SK-N-SH (cell line): ENCODE data around the gene CFAP251. TPM values are rescaled to one million over a fixed set of nuclear protein-coding genes. Genes with fewer than 3 reads are reported as not detected.
A peak's percentile ranks its signal among the peaks of the same experiment; 100 is the strongest.

ENCODE experiments used
- CTCF ChIA-PET: fragments of 300-600, 350-600 bp; formaldehyde crosslinking; extraction: SDS; loops from one replicate; lab custom pipeline; 2021; lab: Yijun Ruan, JAX
- POLR2A ChIA-PET: fragments of 350-600 bp; sonication (Branson Sonifier 250); formaldehyde crosslinking; extraction: SDS; loops from one replicate; lab custom pipeline; 2020; ENCODE audit warnings: antibody characterized with exemption, inconsistent platforms; lab: Yijun Ruan, JAX
- DNase-seq: peaks from one replicate; pipeline ENCODE4 v3.0.0; 2012
- H2AFZ ChIP-seq: fragments of 200-600 bp; sonication (generic); 2 replicates; pipeline ENCODE4 v1.8.1; 2016; ENCODE audit warnings: antibody characterized with exemption, mild to moderate bottlenecking, low read depth
- H3F3A ChIP-seq: fragments of 200-600 bp; sonication (generic); replicated peaks from 2 replicates; pipeline ENCODE3; 2016; ENCODE audit warnings: antibody characterized with exemption, mild to moderate bottlenecking; ENCODE audit not compliant: insufficient read depth
- H3K27ac ChIP-seq, 2 experiments: fragments of 200-500 bp in 1 of 2; fragments of 200-600 bp in 1 of 2; sonication (Bioruptor generic) in 1 of 2; sonication (generic), shearing (Covaris generic) in 1 of 2; 2 replicates each; pipeline versions ENCODE4 v1.5.1 to v1.6.1; 2014 to 2016; ENCODE audit warnings: low read depth in 2 of 2, inconsistent platforms in 1 of 2, low read length in 1 of 2, mild to moderate bottlenecking in 1 of 2, mixed read lengths in 1 of 2
- H3K27me3 ChIP-seq: fragments of 200-600 bp; sonication (generic), shearing (Covaris generic); 2 replicates; pipeline ENCODE4 v1.6.1; 2016; ENCODE audit warnings: mixed run types; ENCODE audit not compliant: insufficient read depth
- H3K36me3 ChIP-seq, 2 experiments: fragments of 200-500 bp in 1 of 2; fragments of 200-600 bp in 1 of 2; sonication (Bioruptor generic) in 1 of 2; sonication (generic) in 1 of 2; replicated peaks in 1 of 2; 2 replicates each; pipeline versions ENCODE3 to v1.5.1; 2014 to 2016; ENCODE audit warnings: low read length in 1 of 2, mild to moderate bottlenecking in 1 of 2; ENCODE audit not compliant: insufficient read depth in 2 of 2, control insufficient read depth in 1 of 2
- H3K4me1 ChIP-seq, 2 experiments: fragments of 200-500 bp in 1 of 2; fragments of 200-600 bp in 1 of 2; sonication (Bioruptor generic) in 1 of 2; sonication (generic), shearing (Covaris generic) in 1 of 2; 2 replicates each; pipeline versions ENCODE4 v1.5.1 to v1.6.1; 2014 to 2016; ENCODE audit warnings: low read depth in 1 of 2, low read length in 1 of 2, mixed run types in 1 of 2; ENCODE audit not compliant: insufficient read depth in 2 of 2, control insufficient read depth in 1 of 2
- H3K4me2 ChIP-seq: fragments of 200-600 bp; sonication (generic), shearing (Covaris generic); 2 replicates; pipeline ENCODE4 v1.6.1; 2017; ENCODE audit warnings: mixed run types
- H3K4me3 ChIP-seq, 2 experiments: fragments of 200-500 bp in 1 of 2; fragments of 200-600 bp in 1 of 2; sonication (Bioruptor generic) in 1 of 2; sonication (generic), shearing (Covaris generic) in 1 of 2; 2 replicates each; pipeline versions ENCODE4 v1.5.1 to v1.8.1; 2014 to 2016; ENCODE audit warnings: low read depth in 2 of 2, inconsistent platforms in 1 of 2, low read length in 1 of 2, mild to moderate bottlenecking in 1 of 2, mixed read lengths in 1 of 2, moderate library complexity in 1 of 2
- H3K79me2 ChIP-seq: fragments of 200-600 bp; sonication (generic); 2 replicates; pipeline ENCODE4 v1.8.1; 2017; ENCODE audit warnings: mild to moderate bottlenecking; ENCODE audit not compliant: insufficient read depth
- H3K9ac ChIP-seq: fragments of 200-600 bp; sonication (generic); 2 replicates; pipeline ENCODE4 v1.6.1; 2017; ENCODE audit warnings: mixed run types
- H3K9me2 ChIP-seq: fragments of 200-600 bp; sonication (generic); 2 replicates; pipeline ENCODE4 v1.6.1; 2017; ENCODE audit warnings: mixed run types
- H3K9me3 ChIP-seq: fragments of 200-600 bp; sonication (generic); 2 replicates; pipeline ENCODE4 v1.6.1; 2017; ENCODE audit warnings: mixed run types, mild to moderate bottlenecking, moderate library complexity
- H4K20me1 ChIP-seq: fragments of 200-600 bp; sonication (generic); 2 replicates; pipeline ENCODE4 v1.6.1; 2017; ENCODE audit warnings: mild to moderate bottlenecking, mixed run types; ENCODE audit not compliant: insufficient read depth
- CHD2 ChIP-seq: fragments of 150-350 bp; IDR thresholded peaks from 2 replicates; pipeline ENCODE4 v1.6.1; 2018; ENCODE audit warnings: low read length; ENCODE audit not compliant: partially characterized antibody
- ELF1 ChIP-seq: IDR thresholded peaks from 2 replicates; pipeline ENCODE4 v1.4.0; 2012
- EP300 ChIP-seq, 2 experiments: IDR thresholded peaks; 2 replicates each; pipeline versions ENCODE4 v1.4.0 to v1.6.1; 2012; ENCODE audit warnings: borderline replicate concordance in 1 of 2, low read depth in 1 of 2, low read length in 1 of 2
- FOSL2 ChIP-seq: IDR thresholded peaks from 2 replicates; pipeline ENCODE4 v1.4.0; 2012; ENCODE audit warnings: low read depth, mild to moderate bottlenecking, moderate library complexity, borderline replicate concordance
- FOXJ3 ChIP-seq: sonication (generic); formaldehyde crosslinking; IDR thresholded peaks from 2 replicates; pipeline ENCODE4 v1.5.1; 2020; ENCODE audit warnings: mild to moderate bottlenecking, missing genetic modification reagents
- FOXM1 ChIP-seq: IDR thresholded peaks from 2 replicates; pipeline ENCODE4 v1.4.0; 2012; ENCODE audit warnings: low read depth, mild to moderate bottlenecking
- GABPA ChIP-seq: IDR thresholded peaks from 2 replicates; pipeline ENCODE4 v1.4.0; 2012; ENCODE audit warnings: low read depth, mild to moderate bottlenecking
- GATA2 ChIP-seq: sonication (generic); formaldehyde crosslinking; IDR thresholded peaks from 2 replicates; pipeline ENCODE4 v1.5.0; 2020; ENCODE audit warnings: mild to moderate bottlenecking, missing genetic modification reagents
- IRF3 ChIP-seq: fragments of 150-350 bp; IDR thresholded peaks from 2 replicates; pipeline ENCODE4 v1.6.1; 2016; ENCODE audit warnings: mild to moderate bottlenecking, low read depth, low read length
- JUND ChIP-seq: IDR thresholded peaks from 2 replicates; pipeline ENCODE4 v1.4.0; 2012
- MEF2A ChIP-seq: IDR thresholded peaks from 2 replicates; pipeline ENCODE4 v1.4.0; 2012; ENCODE audit warnings: low read depth, borderline replicate concordance
- NFIC ChIP-seq: IDR thresholded peaks from 2 replicates; pipeline ENCODE4 v1.4.0; 2012; ENCODE audit warnings: borderline replicate concordance
- POLR2AphosphoS5 ChIP-seq: IDR thresholded peaks from 2 replicates; pipeline ENCODE4 v1.6.1; 2012; ENCODE audit warnings: low read depth, low read length
- RAD21 ChIP-seq: IDR thresholded peaks from 2 replicates; pipeline ENCODE4 v1.6.1; 2012; ENCODE audit warnings: mild to moderate bottlenecking, low read length
- RCOR1 ChIP-seq: fragments of 150-350 bp; IDR thresholded peaks from 2 replicates; pipeline ENCODE4 v1.6.1; 2017; ENCODE audit warnings: antibody characterized with exemption, low read length
- RFX5 ChIP-seq: IDR thresholded peaks from 2 replicates; pipeline ENCODE4 v1.6.1; 2012; ENCODE audit warnings: mild to moderate bottlenecking, improper control_type of control experiment, low read length
- RXRA ChIP-seq: IDR thresholded peaks from 2 replicates; pipeline ENCODE4 v1.4.0; 2012; ENCODE audit warnings: low read depth, mild to moderate bottlenecking, borderline replicate concordance
- SMC3 ChIP-seq: IDR thresholded peaks from 2 replicates; pipeline ENCODE4 v1.6.1; 2012; ENCODE audit warnings: low read depth, low read length, improper control_type of control experiment
- TAF1 ChIP-seq: IDR thresholded peaks from 2 replicates; pipeline ENCODE4 v1.6.1; 2012; ENCODE audit warnings: low read depth, mild to moderate bottlenecking, low read length, moderate library complexity, borderline replicate concordance
- TEAD4 ChIP-seq: IDR thresholded peaks from 2 replicates; pipeline ENCODE4 v1.4.0; 2012; ENCODE audit warnings: mild to moderate bottlenecking, borderline replicate concordance; ENCODE audit not compliant: insufficient read depth
- USF1 ChIP-seq: IDR thresholded peaks from 2 replicates; pipeline ENCODE4 v1.4.0; 2012; ENCODE audit warnings: low read depth, borderline replicate concordance
- USF2 ChIP-seq: fragments of 150-350 bp; IDR thresholded peaks from 2 replicates; pipeline ENCODE4 v1.6.1; 2017; ENCODE audit warnings: antibody characterized with exemption, low read length, low read depth, borderline replicate concordance
- WGBS: methylation state at CpG from one replicate; pipeline ENCODE4 v1.1.6; 2017; ENCODE audit warnings: low lambda C conversion rate; 5-methylcytosine and 5-hydroxymethylcytosine counted together
- polyA plus RNA-seq, 3 experiments: library from polyadenylated mRNA; depleted of rRNA; stranded (reverse); fragments of >200 nt; gene quantifications; 2 replicates each; pipeline ENCODE4 v1.2.3, GENCODE V29; 2012

The CFAP251 gene
- polyA plus RNA-seq, 1 of the 3 experiments (the other 2 are of a cell fraction), result 5.7 TPM

GRCh38 chr12:121963341-121964018, 45.1 kb downstream of the CFAP251 start:
- peak overlapping the region in 1 of 2 experiments; percentile 92; a peak in 2 of 4 replicates for H3K27ac ChIP-seq
- no peak for TF ChIP-seq RXRA
- no peak for TF ChIP-seq TEAD4
- no peak for TF ChIP-seq FOXJ3
- TF ChIP-seq EP300 (IDR thresholded peaks at IDR 0.05; ENCODE audit: borderline replicate concordance in 1 of 2, low read depth in 1 of 2, low read length in 1 of 2), result no peak
- no peak for TF ChIP-seq FOXM1
- TF ChIP-seq FOSL2, result no peak
- no peak for TF ChIP-seq CHD2
- no peak for TF ChIP-seq JUND
- no peak for TF ChIP-seq SMC3
- TF ChIP-seq, all 33 proteins: peak for 0
- H3K27me3 ChIP-seq, result no peaks in the 10 kb centered on the region
- ChIA-PET POLR2A (no interaction called here), CTCF (interaction anchor here (1.1 to 2.1 kb wide), 2 partner anchors 21 to 169 kb away, joined by 3 to 6 read pairs; partner anchors contain the start of gene RHOF)
- H3K9ac ChIP-seq, result peak overlapping the region; percentile 39; the same call in 1 of the 2 replicates
- no peaks in the 10 kb centered on the region for H3K9me2 ChIP-seq
- peaks cover 2 to 19% of the 10 kb centered on the region in 2 experiments; a peak in 3 of 4 replicates for H3K4me1 ChIP-seq
- peaks cover 0 to 8% of the 10 kb centered on the region in 2 experiments for H3K36me3 ChIP-seq
- WGBS, result 91% methylated on average over 14 of the region's 15 CpGs
- no peak overlapping the region for H3K4me3 ChIP-seq
- H4K20me1 ChIP-seq, result no peaks in the 10 kb centered on the region
- H3K4me2 ChIP-seq, result peak overlapping the region; percentile 59
- no peaks in the 10 kb centered on the region for H3K9me3 ChIP-seq
- DNase-seq, result no peak
- peaks cover 31% of the 10 kb centered on the region for H3F3A ChIP-seq
- H2AFZ ChIP-seq, result no peak overlapping the region
- H3K79me2 ChIP-seq, result no peaks in the 10 kb centered on the region

GRCh38 chr12:121964813-121965643, 46.6 kb downstream of the CFAP251 start:
- no peaks in the 10 kb centered on the region for H3K9me2 ChIP-seq
- no peaks in the 10 kb centered on the region for H3K27me3 ChIP-seq
- H3K4me2 ChIP-seq, result peak overlapping the region; percentile 59; the same call in 1 of the 2 replicates
- ChIA-PET POLR2A (no interaction called here), CTCF (interaction anchor here (2.1 kb wide), 1 partner anchor 171 kb away, joined by 6 read pairs; the partner anchor contains the start of gene RHOF)
- peak; percentile 51 for DNase-seq
- H2AFZ ChIP-seq, result no peak overlapping the region
- H4K20me1 ChIP-seq, result no peaks in the 10 kb centered on the region
- H3K9ac ChIP-seq, result peak overlapping the region; percentile 39; the same call in 1 of the 2 replicates
- 21% methylated on average over 9 of the region's 9 CpGs for WGBS
- no peaks in the 10 kb centered on the region for H3K79me2 ChIP-seq
- H3K36me3 ChIP-seq, result peaks cover 0 to 12% of the 10 kb centered on the region in 2 experiments
- peaks cover 31% of the 10 kb centered on the region for H3F3A ChIP-seq
- H3K4me1 ChIP-seq, result peaks cover 2 to 15% of the 10 kb centered on the region in 2 experiments; a peak in 3 of 4 replicates
- no peak overlapping the region for H3K4me3 ChIP-seq
- H3K9me3 ChIP-seq, result no peaks in the 10 kb centered on the region
- H3K27ac ChIP-seq, result peak overlapping the region in 1 of 2 experiments; percentile 92; a peak in 3 of 4 replicates
- TF ChIP-seq TAF1, result no peak
- peak; percentile 41; the same call in 1 of the 2 replicates for TF ChIP-seq GABPA
- no peak for TF ChIP-seq USF2
- peak; percentile 99 for TF ChIP-seq RXRA
- no peak for TF ChIP-seq RAD21
- TF ChIP-seq IRF3, result no peak
- TF ChIP-seq GATA2 (CRISPR knock-in tag), result no peak
- TF ChIP-seq POLR2AphosphoS5, result peak; percentile 92; the same call in 1 of the 2 replicates
- TF ChIP-seq FOXM1, result peak; percentile 100
- TF ChIP-seq ELF1, result no peak; the same call in none of the 2 replicates
- TF ChIP-seq RCOR1, result peak; percentile 50; the same call in 1 of the 2 replicates
- peak; percentile 99 for TF ChIP-seq NFIC
- peak; percentile 96 for TF ChIP-seq MEF2A
- TF ChIP-seq USF1, result peak; percentile 25; the same call in 1 of the 2 replicates
- no peak for TF ChIP-seq SMC3
- TF ChIP-seq RFX5, result no peak
